WTC11 (cell line): ENCODE results near the gene DENR.

Experiments
- CBFB ChIP-seq: sonication (generic); formaldehyde crosslinking; IDR thresholded peaks from 2 replicates; pipeline ENCODE4 v1.8.1; 2022; ENCODE audit warnings: mild to moderate bottlenecking, low read depth, missing genetic modification reagents
- FOXJ3 ChIP-seq: sonication (generic); formaldehyde crosslinking; IDR thresholded peaks from 2 replicates; pipeline ENCODE4 v1.9.0; 2021; ENCODE audit warnings: missing genetic modification reagents, mild to moderate bottlenecking, borderline replicate concordance
- JUN ChIP-seq: sonication (generic); formaldehyde crosslinking; IDR thresholded peaks from 2 replicates; pipeline ENCODE4 v1.8.0; 2023; ENCODE audit warnings: mild to moderate bottlenecking, missing genetic modification reagents
- TCF7 ChIP-seq: sonication (generic); formaldehyde crosslinking; IDR thresholded peaks from 2 replicates; pipeline ENCODE4 v1.8.0; 2022; ENCODE audit warnings: mild to moderate bottlenecking, low read depth, missing genetic modification reagents, moderate library complexity
- ZNF232 ChIP-seq: sonication (generic); formaldehyde crosslinking; IDR thresholded peaks from 2 replicates; pipeline ENCODE4 v1.8.0; 2022; ENCODE audit warnings: mild to moderate bottlenecking, missing genetic modification reagents
- TF ChIP-seq, protein P1 (sequence below): fragments of 200-600 bp; IDR thresholded peaks from 2 replicates; pipeline ENCODE4 v1.8.0; 2022; ENCODE audit warnings: antibody characterized with exemption
- TF ChIP-seq, protein P2 (sequence below): fragments of 250-450 bp; sonication (Bioruptor Pico); IDR thresholded peaks from 2 replicates; pipeline ENCODE4 v1.8.0; 2021; ENCODE audit warnings: mild to moderate bottlenecking
- TF ChIP-seq, protein P3 (sequence below): sonication (generic); formaldehyde crosslinking; IDR thresholded peaks from 2 replicates; pipeline ENCODE4 v1.8.1; 2022; ENCODE audit warnings: low read depth, missing genetic modification reagents, borderline replicate concordance
- TF ChIP-seq, protein P4 (sequence below): sonication (generic); formaldehyde crosslinking; conservative IDR thresholded peaks from 2 replicates; pipeline ENCODE4 v1.8.1; 2022; ENCODE audit warnings: mild to moderate bottlenecking, missing genetic modification reagents
- TF ChIP-seq, protein P5 (sequence below): sonication (generic); formaldehyde crosslinking; IDR thresholded peaks from 2 replicates; pipeline ENCODE4 v1.8.1; 2022; ENCODE audit warnings: mild to moderate bottlenecking, missing genetic modification reagents, moderate library complexity, borderline replicate concordance
- TF ChIP-seq, protein P6 (sequence below): sonication (generic); formaldehyde crosslinking; IDR thresholded peaks from 2 replicates; pipeline ENCODE4 v1.8.1; 2023; ENCODE audit warnings: mild to moderate bottlenecking, missing genetic modification reagents
- TF ChIP-seq, protein P7 (sequence below): fragments of 250-450 bp; sonication (Bioruptor Pico); IDR thresholded peaks from 2 replicates; pipeline ENCODE4 v1.9.0; 2021; ENCODE audit warnings: mild to moderate bottlenecking, borderline replicate concordance

DNA sequence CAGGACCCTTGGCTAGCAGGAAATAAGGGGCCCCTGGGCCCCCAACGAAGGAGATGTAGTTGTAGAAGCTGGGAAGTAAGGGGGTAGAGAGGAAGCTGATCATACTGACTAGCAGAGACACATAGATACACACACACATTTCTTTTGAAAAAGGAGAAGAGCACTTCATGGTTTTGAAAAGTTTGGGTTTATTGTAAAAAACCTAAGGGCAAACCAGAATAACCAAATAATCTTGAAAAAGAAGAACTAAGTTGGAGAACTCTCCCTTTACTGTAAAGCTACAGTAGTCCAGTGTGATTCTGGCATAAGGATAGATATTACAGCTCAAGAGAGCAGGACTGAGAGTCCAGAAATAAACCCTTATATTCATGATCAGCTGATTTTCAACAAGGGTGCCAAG is 30.2 kb upstream of the DENR start:
- TF ChIP-seq FOXJ3 (CRISPR knock-in tag) (no peak), JUN (CRISPR knock-in tag) (no peak), CBFB (CRISPR knock-in tag) (no peak), TCF7 (CRISPR knock-in tag) (no peak), ZNF232 (CRISPR knock-in tag) (no peak)
- TF ChIP-seq, protein P1, sequence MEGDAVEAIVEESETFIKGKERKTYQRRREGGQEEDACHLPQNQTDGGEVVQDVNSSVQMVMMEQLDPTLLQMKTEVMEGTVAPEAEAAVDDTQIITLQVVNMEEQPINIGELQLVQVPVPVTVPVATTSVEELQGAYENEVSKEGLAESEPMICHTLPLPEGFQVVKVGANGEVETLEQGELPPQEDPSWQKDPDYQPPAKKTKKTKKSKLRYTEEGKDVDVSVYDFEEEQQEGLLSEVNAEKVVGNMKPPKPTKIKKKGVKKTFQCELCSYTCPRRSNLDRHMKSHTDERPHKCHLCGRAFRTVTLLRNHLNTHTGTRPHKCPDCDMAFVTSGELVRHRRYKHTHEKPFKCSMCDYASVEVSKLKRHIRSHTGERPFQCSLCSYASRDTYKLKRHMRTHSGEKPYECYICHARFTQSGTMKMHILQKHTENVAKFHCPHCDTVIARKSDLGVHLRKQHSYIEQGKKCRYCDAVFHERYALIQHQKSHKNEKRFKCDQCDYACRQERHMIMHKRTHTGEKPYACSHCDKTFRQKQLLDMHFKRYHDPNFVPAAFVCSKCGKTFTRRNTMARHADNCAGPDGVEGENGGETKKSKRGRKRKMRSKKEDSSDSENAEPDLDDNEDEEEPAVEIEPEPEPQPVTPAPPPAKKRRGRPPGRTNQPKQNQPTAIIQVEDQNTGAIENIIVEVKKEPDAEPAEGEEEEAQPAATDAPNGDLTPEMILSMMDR = no peak
- TF ChIP-seq, protein P2, sequence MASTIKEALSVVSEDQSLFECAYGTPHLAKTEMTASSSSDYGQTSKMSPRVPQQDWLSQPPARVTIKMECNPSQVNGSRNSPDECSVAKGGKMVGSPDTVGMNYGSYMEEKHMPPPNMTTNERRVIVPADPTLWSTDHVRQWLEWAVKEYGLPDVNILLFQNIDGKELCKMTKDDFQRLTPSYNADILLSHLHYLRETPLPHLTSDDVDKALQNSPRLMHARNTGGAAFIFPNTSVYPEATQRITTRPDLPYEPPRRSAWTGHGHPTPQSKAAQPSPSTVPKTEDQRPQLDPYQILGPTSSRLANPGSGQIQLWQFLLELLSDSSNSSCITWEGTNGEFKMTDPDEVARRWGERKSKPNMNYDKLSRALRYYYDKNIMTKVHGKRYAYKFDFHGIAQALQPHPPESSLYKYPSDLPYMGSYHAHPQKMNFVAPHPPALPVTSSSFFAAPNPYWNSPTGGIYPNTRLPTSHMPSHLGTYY (CRISPR knock-in tag) = no peak
- TF ChIP-seq, protein P3, sequence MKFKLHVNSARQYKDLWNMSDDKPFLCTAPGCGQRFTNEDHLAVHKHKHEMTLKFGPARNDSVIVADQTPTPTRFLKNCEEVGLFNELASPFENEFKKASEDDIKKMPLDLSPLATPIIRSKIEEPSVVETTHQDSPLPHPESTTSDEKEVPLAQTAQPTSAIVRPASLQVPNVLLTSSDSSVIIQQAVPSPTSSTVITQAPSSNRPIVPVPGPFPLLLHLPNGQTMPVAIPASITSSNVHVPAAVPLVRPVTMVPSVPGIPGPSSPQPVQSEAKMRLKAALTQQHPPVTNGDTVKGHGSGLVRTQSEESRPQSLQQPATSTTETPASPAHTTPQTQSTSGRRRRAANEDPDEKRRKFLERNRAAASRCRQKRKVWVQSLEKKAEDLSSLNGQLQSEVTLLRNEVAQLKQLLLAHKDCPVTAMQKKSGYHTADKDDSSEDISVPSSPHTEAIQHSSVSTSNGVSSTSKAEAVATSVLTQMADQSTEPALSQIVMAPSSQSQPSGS (CRISPR knock-in tag) = no peak
- TF ChIP-seq, protein P4, sequence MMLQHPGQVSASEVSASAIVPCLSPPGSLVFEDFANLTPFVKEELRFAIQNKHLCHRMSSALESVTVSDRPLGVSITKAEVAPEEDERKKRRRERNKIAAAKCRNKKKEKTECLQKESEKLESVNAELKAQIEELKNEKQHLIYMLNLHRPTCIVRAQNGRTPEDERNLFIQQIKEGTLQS (CRISPR knock-in tag) = no peak
- TF ChIP-seq, protein P5, sequence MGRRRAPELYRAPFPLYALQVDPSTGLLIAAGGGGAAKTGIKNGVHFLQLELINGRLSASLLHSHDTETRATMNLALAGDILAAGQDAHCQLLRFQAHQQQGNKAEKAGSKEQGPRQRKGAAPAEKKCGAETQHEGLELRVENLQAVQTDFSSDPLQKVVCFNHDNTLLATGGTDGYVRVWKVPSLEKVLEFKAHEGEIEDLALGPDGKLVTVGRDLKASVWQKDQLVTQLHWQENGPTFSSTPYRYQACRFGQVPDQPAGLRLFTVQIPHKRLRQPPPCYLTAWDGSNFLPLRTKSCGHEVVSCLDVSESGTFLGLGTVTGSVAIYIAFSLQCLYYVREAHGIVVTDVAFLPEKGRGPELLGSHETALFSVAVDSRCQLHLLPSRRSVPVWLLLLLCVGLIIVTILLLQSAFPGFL (CRISPR knock-in tag) = no peak
- TF ChIP-seq, protein P6, sequence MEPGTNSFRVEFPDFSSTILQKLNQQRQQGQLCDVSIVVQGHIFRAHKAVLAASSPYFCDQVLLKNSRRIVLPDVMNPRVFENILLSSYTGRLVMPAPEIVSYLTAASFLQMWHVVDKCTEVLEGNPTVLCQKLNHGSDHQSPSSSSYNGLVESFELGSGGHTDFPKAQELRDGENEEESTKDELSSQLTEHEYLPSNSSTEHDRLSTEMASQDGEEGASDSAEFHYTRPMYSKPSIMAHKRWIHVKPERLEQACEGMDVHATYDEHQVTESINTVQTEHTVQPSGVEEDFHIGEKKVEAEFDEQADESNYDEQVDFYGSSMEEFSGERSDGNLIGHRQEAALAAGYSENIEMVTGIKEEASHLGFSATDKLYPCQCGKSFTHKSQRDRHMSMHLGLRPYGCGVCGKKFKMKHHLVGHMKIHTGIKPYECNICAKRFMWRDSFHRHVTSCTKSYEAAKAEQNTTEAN (CRISPR knock-in tag) = no peak
- TF ChIP-seq, protein P7, sequence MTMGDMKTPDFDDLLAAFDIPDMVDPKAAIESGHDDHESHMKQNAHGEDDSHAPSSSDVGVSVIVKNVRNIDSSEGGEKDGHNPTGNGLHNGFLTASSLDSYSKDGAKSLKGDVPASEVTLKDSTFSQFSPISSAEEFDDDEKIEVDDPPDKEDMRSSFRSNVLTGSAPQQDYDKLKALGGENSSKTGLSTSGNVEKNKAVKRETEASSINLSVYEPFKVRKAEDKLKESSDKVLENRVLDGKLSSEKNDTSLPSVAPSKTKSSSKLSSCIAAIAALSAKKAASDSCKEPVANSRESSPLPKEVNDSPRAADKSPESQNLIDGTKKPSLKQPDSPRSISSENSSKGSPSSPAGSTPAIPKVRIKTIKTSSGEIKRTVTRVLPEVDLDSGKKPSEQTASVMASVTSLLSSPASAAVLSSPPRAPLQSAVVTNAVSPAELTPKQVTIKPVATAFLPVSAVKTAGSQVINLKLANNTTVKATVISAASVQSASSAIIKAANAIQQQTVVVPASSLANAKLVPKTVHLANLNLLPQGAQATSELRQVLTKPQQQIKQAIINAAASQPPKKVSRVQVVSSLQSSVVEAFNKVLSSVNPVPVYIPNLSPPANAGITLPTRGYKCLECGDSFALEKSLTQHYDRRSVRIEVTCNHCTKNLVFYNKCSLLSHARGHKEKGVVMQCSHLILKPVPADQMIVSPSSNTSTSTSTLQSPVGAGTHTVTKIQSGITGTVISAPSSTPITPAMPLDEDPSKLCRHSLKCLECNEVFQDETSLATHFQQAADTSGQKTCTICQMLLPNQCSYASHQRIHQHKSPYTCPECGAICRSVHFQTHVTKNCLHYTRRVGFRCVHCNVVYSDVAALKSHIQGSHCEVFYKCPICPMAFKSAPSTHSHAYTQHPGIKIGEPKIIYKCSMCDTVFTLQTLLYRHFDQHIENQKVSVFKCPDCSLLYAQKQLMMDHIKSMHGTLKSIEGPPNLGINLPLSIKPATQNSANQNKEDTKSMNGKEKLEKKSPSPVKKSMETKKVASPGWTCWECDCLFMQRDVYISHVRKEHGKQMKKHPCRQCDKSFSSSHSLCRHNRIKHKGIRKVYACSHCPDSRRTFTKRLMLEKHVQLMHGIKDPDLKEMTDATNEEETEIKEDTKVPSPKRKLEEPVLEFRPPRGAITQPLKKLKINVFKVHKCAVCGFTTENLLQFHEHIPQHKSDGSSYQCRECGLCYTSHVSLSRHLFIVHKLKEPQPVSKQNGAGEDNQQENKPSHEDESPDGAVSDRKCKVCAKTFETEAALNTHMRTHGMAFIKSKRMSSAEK (CRISPR knock-in tag) = no peak
